Measurements from ENCODE around the gene ARHGAP19. TPM values are rescaled to one million over a fixed set of nuclear protein-coding genes. Genes with fewer than 3 reads are reported as not detected.

ARHGAP19 gene
- total and polyA plus RNA-seq, 2 of the 8 experiments (the other 6 are each of a cell fraction or from before 2014, with no cell fraction given), result 13.3 to 32.1 TPM

DNA sequence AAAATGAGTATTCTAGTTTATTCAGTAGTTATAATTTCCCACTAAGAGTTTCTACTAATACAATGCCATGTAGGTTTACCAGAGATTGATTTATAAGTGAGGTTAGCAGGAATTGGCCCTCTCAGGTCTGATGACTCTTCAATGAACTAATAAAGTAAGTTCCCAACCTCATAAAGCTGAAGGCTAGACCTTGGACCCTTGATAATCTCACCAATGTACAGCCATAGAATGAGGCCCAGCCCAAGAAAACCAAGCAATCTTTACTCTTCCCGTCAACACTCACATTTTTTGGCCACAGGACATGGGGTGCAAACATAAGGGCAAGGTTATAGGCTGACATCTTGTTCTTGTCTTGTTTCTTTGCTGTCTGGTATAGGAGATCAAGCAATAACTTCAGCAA lies 33.3 kb downstream of the ARHGAP19 start:
- FAIRE-seq (no peak), DNase-seq (ENCODE audit: low read depth in 1 of 2, low spot score in 2 of 2) (no peak)
- H3K4ac ChIP-seq (replicated peaks; ENCODE audit: insufficient read length, low read depth, low read length), result no peak overlapping the region
- peaks cover 0 to 16% (median 8%) of the 10 kb centered on the region in 4 experiments; a peak in 5 of 8 replicates for H3K36me3 ChIP-seq (ENCODE audit: control insufficient read depth in 2 of 4, insufficient read depth in 4 of 4, low read length in 3 of 4)
- no peak overlapping the region for H3K23ac ChIP-seq (ENCODE audit: insufficient read length)
- no peak overlapping the region for H3K4me2 ChIP-seq (ENCODE audit: insufficient read depth in 1 of 2, low read depth in 2 of 2, low read length in 2 of 2)
- 83% methylated on average over 1 of the region's 1 CpG; no CpG with 5 or more reads in 1 of the 2 experiments for WGBS, 2 experiments (ENCODE audit: extremely low coverage in 1 of 2, insufficient coverage in 1 of 2, insufficient read length in 1 of 2, insufficient replicate concordance in 2 of 2, low coverage in 1 of 2, low lambda C conversion rate in 2 of 2, missing lambda C conversion rate in 1 of 2)
- no peaks in the 10 kb centered on the region for H3K9me3 ChIP-seq (ENCODE audit: insufficient read depth in 2 of 2, low read depth in 1 of 2, low read length in 1 of 2)
- H3K18ac ChIP-seq (ENCODE audit: extremely low read depth, low read length), result no peak overlapping the region
- no peak overlapping the region for H2BK15ac ChIP-seq (ENCODE audit: low read length)
- no peaks in the 10 kb centered on the region for H3K23me2 ChIP-seq (ENCODE audit: low read depth, low read length)
- H3K14ac ChIP-seq (ENCODE audit: insufficient read length), result no peak overlapping the region
- no peak overlapping the region for H2BK5ac ChIP-seq (ENCODE audit: low read depth, low read length)
- no peak overlapping the region for H2BK20ac ChIP-seq (ENCODE audit: low read length)
- no peak overlapping the region for H4K8ac ChIP-seq (ENCODE audit: extremely low read depth, insufficient read depth, low read length)
- H2AK5ac ChIP-seq (ENCODE audit: low read depth, low read length), result no peak overlapping the region
- H2BK120ac ChIP-seq (replicated peaks; ENCODE audit: low read depth, low read length), result no peak overlapping the region
- H3K4me1 ChIP-seq (replicated peaks in 1 of 4; ENCODE audit: control insufficient read depth in 3 of 4, insufficient read depth in 4 of 4, low read length in 3 of 4), result no peaks in the 10 kb centered on the region
- H2BK12ac ChIP-seq (ENCODE audit: low read depth, low read length), result no peak overlapping the region
- H3K27me3 ChIP-seq (replicated peaks in 1 of 4; ENCODE audit: control insufficient read depth in 3 of 4, extremely low read depth in 1 of 4, insufficient read depth in 3 of 4, low read length in 3 of 4), result no peaks in the 10 kb centered on the region
- no peak overlapping the region for H3K27ac ChIP-seq (ENCODE audit: low read depth, low read length)
- ChIA-PET CTCF (ENCODE audit: partially characterized antibody) (interaction anchor here (1.1 to 1.9 kb wide), 3 partner anchors 15 to 62 kb away, joined by 3 to 11 read pairs (median 3); no protein-coding TSS in a partner anchor), POLR2A (ENCODE audit: partially characterized antibody) (no interaction called here)
- no peak overlapping the region for H3K56ac ChIP-seq (replicated peaks; ENCODE audit: insufficient read length, low read depth, low read length)
- no peak overlapping the region for H4K5ac ChIP-seq (ENCODE audit: insufficient read length, low read depth, low read length)
- no peaks in the 10 kb centered on the region for H3K79me2 ChIP-seq (ENCODE audit: control insufficient read depth in 1 of 2, insufficient read depth in 2 of 2, low read length in 2 of 2)
- no peak overlapping the region for H3K9ac ChIP-seq (replicated peaks in 1 of 4; ENCODE audit: extremely low read depth in 1 of 4, low read depth in 3 of 4, low read length in 3 of 4)
- no peak overlapping the region for H3K4me3 ChIP-seq (ENCODE audit: extremely low read depth in 1 of 4, insufficient read depth in 2 of 4, low read depth in 3 of 4, low read length in 4 of 4)
- no peak overlapping the region for H2AFZ ChIP-seq (ENCODE audit: low read length)
- no peaks in the 10 kb centered on the region for H3K79me1 ChIP-seq (ENCODE audit: low read depth, low read length)
- no peak overlapping the region for H4K91ac ChIP-seq (replicated peaks; ENCODE audit: insufficient read length, low read length)
- no peaks in the 10 kb centered on the region for H4K20me1 ChIP-seq (replicated peaks in 1 of 2; ENCODE audit: control insufficient read depth in 1 of 2, insufficient read depth in 2 of 2, low read length in 2 of 2)
- TF ChIP-seq EZH2 (IDR thresholded peaks at IDR 0.05; ENCODE audit: low read depth, low read length, severe bottlenecking) (no peak), SAP30 (IDR thresholded peaks at IDR 0.05; ENCODE audit: insufficient read depth, insufficient replicate concordance, low read length) (no peak), GABPA (IDR thresholded peaks at IDR 0.05; ENCODE audit: borderline replicate concordance, insufficient read depth, low read length) (no peak), CEBPB (IDR thresholded peaks at IDR 0.05; ENCODE audit: low read depth, low read length) (no peak), KDM5A (IDR thresholded peaks at IDR 0.05; ENCODE audit: low read length) (no peak), SP4 (IDR thresholded peaks at IDR 0.05; ENCODE audit: low read length) (no peak), YY1 (IDR thresholded peaks at IDR 0.05; ENCODE audit: low read depth, low read length) (no peak), RNF2 (IDR thresholded peaks at IDR 0.05; ENCODE audit: borderline replicate concordance, low read depth, low read length, missing control alignments, poor library complexity, severe bottlenecking) (no peak), TAF1 (IDR thresholded peaks at IDR 0.05; ENCODE audit: low read depth, low read length) (no peak)
- TF ChIP-seq, protein P1, sequence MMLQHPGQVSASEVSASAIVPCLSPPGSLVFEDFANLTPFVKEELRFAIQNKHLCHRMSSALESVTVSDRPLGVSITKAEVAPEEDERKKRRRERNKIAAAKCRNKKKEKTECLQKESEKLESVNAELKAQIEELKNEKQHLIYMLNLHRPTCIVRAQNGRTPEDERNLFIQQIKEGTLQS (IDR thresholded peaks at IDR 0.05; ENCODE audit: insufficient read depth, low read depth, low read length), result no peak
- TF ChIP-seq, protein P2, sequence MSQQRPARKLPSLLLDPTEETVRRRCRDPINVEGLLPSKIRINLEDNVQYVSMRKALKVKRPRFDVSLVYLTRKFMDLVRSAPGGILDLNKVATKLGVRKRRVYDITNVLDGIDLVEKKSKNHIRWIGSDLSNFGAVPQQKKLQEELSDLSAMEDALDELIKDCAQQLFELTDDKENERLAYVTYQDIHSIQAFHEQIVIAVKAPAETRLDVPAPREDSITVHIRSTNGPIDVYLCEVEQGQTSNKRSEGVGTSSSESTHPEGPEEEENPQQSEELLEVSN (IDR thresholded peaks at IDR 0.05), result no peak
